ENCODE results near the gene SSBP4.

SSBP4 gene

GRCh38 chr19:18478545-18479311, 59.5 kb downstream of the SSBP4 start:
- H3K4me3 Mint-ChIP-seq = peak overlapping the region; percentile 71
- H3K27ac Mint-ChIP-seq = peak overlapping the region; percentile 87

GRCh38 chr19:18480006-18480691, 61.0 kb downstream of the SSBP4 start:
- H3K4me3 Mint-ChIP-seq = no peak overlapping the region
- peak overlapping the region; percentile 36 for H3K27ac Mint-ChIP-seq
- H3K9me3 Mint-ChIP-seq = no peaks in the 10 kb centered on the region
- peaks cover 6% of the 10 kb centered on the region for H3K36me3 Mint-ChIP-seq (ENCODE audit: low read depth)
- peaks cover 48% of the 10 kb centered on the region for H3K4me1 Mint-ChIP-seq (ENCODE audit: low read depth)
- H3K27me3 Mint-ChIP-seq (ENCODE audit: low read depth) = no peaks in the 10 kb centered on the region

More at GRCh38 chr19:18478545-18479311, 59.5 kb downstream of the SSBP4 start:
- peaks cover 47% of the 10 kb centered on the region for H3K4me1 Mint-ChIP-seq (ENCODE audit: low read depth)
- no peaks in the 10 kb centered on the region for H3K9me3 Mint-ChIP-seq
- no peaks in the 10 kb centered on the region for H3K27me3 Mint-ChIP-seq (ENCODE audit: low read depth)
- H3K36me3 Mint-ChIP-seq (ENCODE audit: low read depth) = peaks cover 6% of the 10 kb centered on the region

GRCh38 chr19:18481505-18482222, 62.5 kb downstream of the SSBP4 start:
- Mint-ChIP-seq H3K9me3 (no peaks in the 10 kb centered on the region), H3K36me3 (ENCODE audit: low read depth) (peaks cover 5% of the 10 kb centered on the region), H3K4me3 (no peak overlapping the region), H3K27ac (peak overlapping the region; percentile 58), H3K27me3 (ENCODE audit: low read depth) (no peaks in the 10 kb centered on the region), H3K4me1 (ENCODE audit: low read depth) (peaks cover 44% of the 10 kb centered on the region)

GRCh38 chr19:18483119-18483890, 64.1 kb downstream of the SSBP4 start:
- Mint-ChIP-seq H3K27ac (peak overlapping the region; percentile 59), H3K4me3 (no peak overlapping the region), H3K4me1 (ENCODE audit: low read depth) (peaks cover 38% of the 10 kb centered on the region), H3K27me3 (ENCODE audit: low read depth) (no peaks in the 10 kb centered on the region), H3K36me3 (ENCODE audit: low read depth) (peaks cover 1% of the 10 kb centered on the region), H3K9me3 (no peaks in the 10 kb centered on the region)
